ENCODE results near the gene BFSP1. TPM values are rescaled to one million over a fixed set of nuclear protein-coding genes. Genes with fewer than 3 reads are reported as not detected.

The BFSP1 gene
- polyA plus RNA-seq, 1 of the 3 experiments (the other 2 are of a cell fraction), result 7.1 TPM

DNA sequence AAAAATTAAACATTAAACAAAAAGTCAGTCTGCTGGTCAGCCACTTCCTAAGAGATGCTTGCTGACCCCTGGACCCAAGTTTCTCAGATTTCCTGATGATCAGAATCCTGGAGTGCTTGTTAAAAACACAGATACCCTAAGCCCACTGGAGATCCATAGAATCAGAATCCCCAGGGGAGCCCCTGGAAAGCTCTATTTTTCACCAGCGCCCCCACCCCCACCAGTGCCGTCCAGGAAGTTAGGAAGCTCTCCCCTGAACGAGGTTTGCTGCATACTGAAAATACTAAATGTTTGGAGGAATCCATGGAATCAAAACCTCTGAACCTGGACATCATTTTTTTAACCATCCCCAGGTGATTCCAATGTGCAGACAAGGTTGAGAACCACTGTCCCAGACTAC lies 69.2 kb downstream of the BFSP1 start:
- Histone ChIP-seq H3K36me3 (replicated peaks in 1 of 2; ENCODE audit: control insufficient read depth in 1 of 2, insufficient read depth in 2 of 2, low read length in 1 of 2) (no peaks in the 10 kb centered on the region), H3K27ac (ENCODE audit: low read depth in 2 of 2, low read length in 1 of 2) (no peak overlapping the region), H3K9me2 (no peaks in the 10 kb centered on the region), H3K4me1 (ENCODE audit: control insufficient read depth in 1 of 2, insufficient read depth in 2 of 2, low read depth in 1 of 2, low read length in 1 of 2) (no peaks in the 10 kb centered on the region), H3K4me3 (ENCODE audit: low read depth in 2 of 2, low read length in 1 of 2) (no peak overlapping the region), H3K9me3 (no peaks in the 10 kb centered on the region), H3K79me2 (ENCODE audit: insufficient read depth) (no peaks in the 10 kb centered on the region), H3F3A (replicated peaks; ENCODE audit: insufficient read depth) (no peaks in the 10 kb centered on the region), H3K4me2 (no peak overlapping the region), H4K20me1 (ENCODE audit: insufficient read depth) (no peaks in the 10 kb centered on the region), H2AFZ (ENCODE audit: low read depth) (no peak overlapping the region), H3K27me3 (ENCODE audit: insufficient read depth) (no peaks in the 10 kb centered on the region), H3K9ac (no peak overlapping the region)
- ChIA-PET CTCF (no interaction called here), POLR2A (no interaction called here)
- WGBS (ENCODE audit: low lambda C conversion rate), result 18% methylated on average over 3 of the region's 3 CpGs
- DNase-seq, result no peak
- no peak for TF ChIP-seq FOSL2 (IDR thresholded peaks at IDR 0.05; ENCODE audit: borderline replicate concordance, low read depth)
- no peak for TF ChIP-seq CHD2 (IDR thresholded peaks at IDR 0.05; ENCODE audit: low read length, partially characterized antibody)
- no peak for TF ChIP-seq USF1 (IDR thresholded peaks at IDR 0.05; ENCODE audit: borderline replicate concordance, low read depth)
- no peak for TF ChIP-seq GATA2 (CRISPR knock-in tag; IDR thresholded peaks at IDR 0.05)
- no peak for TF ChIP-seq RAD21 (IDR thresholded peaks at IDR 0.05; ENCODE audit: low read length)
- no peak for TF ChIP-seq REST (IDR thresholded peaks at IDR 0.05; ENCODE audit: low read depth, low read length)
- TF ChIP-seq FOXJ3 (CRISPR knock-in tag; IDR thresholded peaks at IDR 0.05), result no peak
- no peak for TF ChIP-seq TEAD4 (IDR thresholded peaks at IDR 0.05; ENCODE audit: borderline replicate concordance, insufficient read depth)
- no peak for TF ChIP-seq YY1 (IDR thresholded peaks at IDR 0.05; ENCODE audit: low read depth)
- no peak for TF ChIP-seq GABPA (IDR thresholded peaks at IDR 0.05; ENCODE audit: low read depth)
- no peak for TF ChIP-seq POLR2AphosphoS5 (IDR thresholded peaks at IDR 0.05; ENCODE audit: low read depth, low read length)
- TF ChIP-seq CTCF (IDR thresholded peaks at IDR 0.05), result no peak
- no peak for TF ChIP-seq USF2 (IDR thresholded peaks at IDR 0.05; ENCODE audit: borderline replicate concordance, low read depth, low read length)
- TF ChIP-seq, protein P1, sequence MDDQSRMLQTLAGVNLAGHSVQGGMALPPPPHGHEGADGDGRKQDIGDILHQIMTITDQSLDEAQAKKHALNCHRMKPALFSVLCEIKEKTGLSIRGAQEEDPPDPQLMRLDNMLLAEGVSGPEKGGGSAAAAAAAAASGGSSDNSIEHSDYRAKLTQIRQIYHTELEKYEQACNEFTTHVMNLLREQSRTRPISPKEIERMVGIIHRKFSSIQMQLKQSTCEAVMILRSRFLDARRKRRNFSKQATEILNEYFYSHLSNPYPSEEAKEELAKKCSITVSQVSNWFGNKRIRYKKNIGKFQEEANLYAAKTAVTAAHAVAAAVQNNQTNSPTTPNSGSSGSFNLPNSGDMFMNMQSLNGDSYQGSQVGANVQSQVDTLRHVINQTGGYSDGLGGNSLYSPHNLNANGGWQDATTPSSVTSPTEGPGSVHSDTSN (IDR thresholded peaks at IDR 0.05), result no peak
- TF ChIP-seq, protein P2, sequence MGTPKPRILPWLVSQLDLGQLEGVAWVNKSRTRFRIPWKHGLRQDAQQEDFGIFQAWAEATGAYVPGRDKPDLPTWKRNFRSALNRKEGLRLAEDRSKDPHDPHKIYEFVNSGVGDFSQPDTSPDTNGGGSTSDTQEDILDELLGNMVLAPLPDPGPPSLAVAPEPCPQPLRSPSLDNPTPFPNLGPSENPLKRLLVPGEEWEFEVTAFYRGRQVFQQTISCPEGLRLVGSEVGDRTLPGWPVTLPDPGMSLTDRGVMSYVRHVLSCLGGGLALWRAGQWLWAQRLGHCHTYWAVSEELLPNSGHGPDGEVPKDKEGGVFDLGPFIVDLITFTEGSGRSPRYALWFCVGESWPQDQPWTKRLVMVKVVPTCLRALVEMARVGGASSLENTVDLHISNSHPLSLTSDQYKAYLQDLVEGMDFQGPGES (IDR thresholded peaks at IDR 0.05; ENCODE audit: low read depth, low read length), result no peak
- no peak for TF ChIP-seq MXI1 (IDR thresholded peaks at IDR 0.05; ENCODE audit: low read depth, low read length)
- no peak for TF ChIP-seq NFIC (IDR thresholded peaks at IDR 0.05; ENCODE audit: borderline replicate concordance)
- TF ChIP-seq TCF12 (IDR thresholded peaks at IDR 0.05), result no peak
- no peak for TF ChIP-seq SIN3A (IDR thresholded peaks at IDR 0.05; ENCODE audit: borderline replicate concordance, low read depth, low read length)

Measured in SK-N-SH (cell line).